GM12892 (cell line): ENCODE data around the gene PCBP1.

ENCODE experiments used
- POLR2A ChIP-seq: IDR thresholded peaks from 2 replicates; pipeline ENCODE4 v1.6.1; 2011; ENCODE audit warnings: low read depth, low read length, control low read depth
- POLR2AphosphoS5 ChIP-seq: IDR thresholded peaks from 2 replicates; pipeline ENCODE4 v1.6.1; 2011; ENCODE audit warnings: low read depth, low read length, control low read depth
- TAF1 ChIP-seq: IDR thresholded peaks from 2 replicates; pipeline ENCODE4 v1.6.1; 2011; ENCODE audit warnings: low read depth, mild to moderate bottlenecking, control low read depth, low read length, borderline replicate concordance

DNA sequence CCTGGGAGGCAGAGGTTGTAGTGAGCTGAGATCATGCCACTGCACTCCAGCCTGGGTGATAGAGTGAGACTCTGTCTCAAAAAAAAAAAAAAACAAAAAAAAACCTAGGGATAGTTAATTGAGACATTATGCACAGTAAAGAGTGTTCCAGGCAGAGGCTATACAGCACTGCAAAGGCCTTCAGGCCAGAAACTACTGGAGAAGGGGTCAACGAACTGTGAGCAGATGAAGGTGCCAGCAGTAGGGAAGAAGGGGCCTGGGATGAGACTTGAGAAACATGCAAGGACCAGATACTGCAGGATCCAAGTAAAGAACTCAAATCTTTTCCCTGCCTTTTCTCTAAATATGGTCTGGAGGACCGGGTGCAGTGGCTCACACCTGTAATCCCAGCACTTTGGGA is 26.0 kb upstream of the PCBP1 start:
- TF ChIP-seq TAF1 (no peak), POLR2A (no peak), POLR2AphosphoS5 (no peak)
